ENCODE data around the gene BBS10. TPM values are rescaled to one million over a fixed set of nuclear protein-coding genes. Genes with fewer than 3 reads are reported as not detected.

BBS10 gene
- total and polyA plus RNA-seq, 9 of the 15 experiments (the other 6 are each of a cell fraction or from before 2014, with no cell fraction given), result 2.3 to 14.9 (median 5.9) TPM

DNA sequence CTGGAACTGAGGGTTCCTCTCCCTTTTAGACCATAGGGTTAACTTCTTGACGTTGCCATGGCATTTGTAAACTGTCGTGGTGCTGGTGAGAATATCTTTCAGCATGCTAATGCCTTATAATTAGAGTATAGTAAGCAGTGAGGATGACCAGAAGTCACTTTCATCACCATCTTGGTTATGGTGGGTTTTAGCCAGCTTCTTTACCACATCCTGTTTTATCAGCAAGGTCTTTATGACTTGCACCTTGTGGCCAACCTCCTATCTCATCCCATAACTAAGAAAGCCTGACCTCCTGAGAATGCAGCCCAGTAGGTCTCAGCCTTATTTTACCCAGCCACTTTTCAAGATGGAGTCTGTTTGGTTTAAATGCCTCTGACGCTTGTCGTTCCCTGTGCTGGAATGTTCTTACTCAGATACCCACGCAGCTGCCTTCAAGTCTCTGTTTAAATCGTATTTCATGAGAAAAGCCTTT lies 44.2 kb downstream of the BBS10 start (continued):
- peak; percentile 57 for TF ChIP-seq RFX1 (IDR thresholded peaks at IDR 0.05)
- peak; percentile 93 for TF ChIP-seq ZNF311 (CRISPR knock-in tag; IDR thresholded peaks at IDR 0.05)
- TF ChIP-seq ZNF408 (CRISPR knock-in tag; IDR thresholded peaks at IDR 0.05; ENCODE audit: low read depth), result no peak
- no peak for TF ChIP-seq SMARCA4 (IDR thresholded peaks at IDR 0.05)
- no peak for TF ChIP-seq CHD7 (IDR thresholded peaks at IDR 0.05; ENCODE audit: low read depth, low read length)
- no peak for TF ChIP-seq ZNF551 (CRISPR knock-in tag; IDR thresholded peaks at IDR 0.05)
- no peak for TF ChIP-seq SRF (CRISPR knock-in tag; IDR thresholded peaks at IDR 0.05)
- no peak for TF ChIP-seq SIRT6 (IDR thresholded peaks at IDR 0.05; ENCODE audit: low read depth, low read length)
- no peak for TF ChIP-seq XRCC5 (IDR thresholded peaks at IDR 0.05; ENCODE audit: low read depth, low read length)
- TF ChIP-seq ZBTB11 (CRISPR knock-in tag; IDR thresholded peaks at IDR 0.05), result no peak
- TF ChIP-seq, protein P1, sequence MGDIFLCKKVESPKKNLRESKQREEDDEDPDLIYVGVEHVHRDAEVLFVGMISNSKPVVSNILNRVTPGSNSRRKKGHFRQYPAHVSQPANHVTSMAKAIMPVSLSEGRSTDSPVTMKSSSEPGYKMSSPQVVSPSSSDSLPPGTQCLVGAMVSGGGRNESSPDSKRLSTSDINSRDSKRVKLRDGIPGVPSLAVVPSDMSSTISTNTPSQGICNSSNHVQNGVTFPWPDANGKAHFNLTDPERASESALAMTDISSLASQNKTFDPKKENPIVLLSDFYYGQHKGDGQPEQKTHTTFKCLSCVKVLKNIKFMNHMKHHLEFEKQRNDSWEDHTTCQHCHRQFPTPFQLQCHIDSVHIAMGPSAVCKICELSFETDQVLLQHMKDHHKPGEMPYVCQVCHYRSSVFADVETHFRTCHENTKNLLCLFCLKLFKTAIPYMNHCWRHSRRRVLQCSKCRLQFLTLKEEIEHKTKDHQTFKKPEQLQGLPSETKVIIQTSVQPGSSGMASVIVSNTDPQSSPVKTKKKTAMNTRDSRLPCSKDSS (IDR thresholded peaks at IDR 0.05; ENCODE audit: low read depth, partially characterized antibody), result no peak
- no peak for TF ChIP-seq SMARCC2 (IDR thresholded peaks at IDR 0.05; ENCODE audit: low read depth)
